ENCODE results near the gene ATG3. TPM values are rescaled to one million over a fixed set of nuclear protein-coding genes. Genes with fewer than 3 reads are reported as not detected.

The ATG3 gene
- total RNA-seq, 6 experiments from 2014 or later = 19.9 to 57.8 (median 27.1) TPM

GRCh38 chr3:112503304-112503972, 58.3 kb downstream of the ATG3 start:
- Histone ChIP-seq H3K27me3 (no peaks in the 10 kb centered on the region), H3K4me3 (no peak overlapping the region), H3K4me1 (no peaks in the 10 kb centered on the region), H3K9me3 (no peaks in the 10 kb centered on the region), H3K36me3 (no peaks in the 10 kb centered on the region), H3K27ac (no peak overlapping the region)
- WGBS (ENCODE audit: insufficient coverage, low coverage, low lambda C conversion rate, missing lambda C conversion rate) = 83% methylated on average over 2 of the region's 4 CpGs
- intact Hi-C loops (cut with DNase I) = no loop called here
- DNase-seq = no peak
- TF ChIP-seq POLR2A (IDR thresholded peaks at IDR 0.05) = no peak
- TF ChIP-seq, protein P1, sequence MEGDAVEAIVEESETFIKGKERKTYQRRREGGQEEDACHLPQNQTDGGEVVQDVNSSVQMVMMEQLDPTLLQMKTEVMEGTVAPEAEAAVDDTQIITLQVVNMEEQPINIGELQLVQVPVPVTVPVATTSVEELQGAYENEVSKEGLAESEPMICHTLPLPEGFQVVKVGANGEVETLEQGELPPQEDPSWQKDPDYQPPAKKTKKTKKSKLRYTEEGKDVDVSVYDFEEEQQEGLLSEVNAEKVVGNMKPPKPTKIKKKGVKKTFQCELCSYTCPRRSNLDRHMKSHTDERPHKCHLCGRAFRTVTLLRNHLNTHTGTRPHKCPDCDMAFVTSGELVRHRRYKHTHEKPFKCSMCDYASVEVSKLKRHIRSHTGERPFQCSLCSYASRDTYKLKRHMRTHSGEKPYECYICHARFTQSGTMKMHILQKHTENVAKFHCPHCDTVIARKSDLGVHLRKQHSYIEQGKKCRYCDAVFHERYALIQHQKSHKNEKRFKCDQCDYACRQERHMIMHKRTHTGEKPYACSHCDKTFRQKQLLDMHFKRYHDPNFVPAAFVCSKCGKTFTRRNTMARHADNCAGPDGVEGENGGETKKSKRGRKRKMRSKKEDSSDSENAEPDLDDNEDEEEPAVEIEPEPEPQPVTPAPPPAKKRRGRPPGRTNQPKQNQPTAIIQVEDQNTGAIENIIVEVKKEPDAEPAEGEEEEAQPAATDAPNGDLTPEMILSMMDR (IDR thresholded peaks at IDR 0.05) = no peak
- no peak for ATAC-seq

- DNase-seq (no peak), ATAC-seq (no peak)
- Histone ChIP-seq H3K4me3 (no peak overlapping the region), H3K27ac (no peak overlapping the region), H3K4me1 (no peaks in the 10 kb centered on the region), H3K36me3 (no peaks in the 10 kb centered on the region), H3K9me3 (no peaks in the 10 kb centered on the region), H3K27me3 (no peaks in the 10 kb centered on the region)
- TF ChIP-seq, protein P1 (IDR thresholded peaks at IDR 0.05) = no peak
- no peak for TF ChIP-seq POLR2A (IDR thresholded peaks at IDR 0.05)
- WGBS (ENCODE audit: insufficient coverage, low coverage, low lambda C conversion rate, missing lambda C conversion rate) = 72% methylated on average over 2 of the region's 2 CpGs
- intact Hi-C loops (cut with DNase I) = no loop called here
Measured at GRCh38 chr3:112500621-112501020, 61.1 kb downstream of the ATG3 start.

DNA sequence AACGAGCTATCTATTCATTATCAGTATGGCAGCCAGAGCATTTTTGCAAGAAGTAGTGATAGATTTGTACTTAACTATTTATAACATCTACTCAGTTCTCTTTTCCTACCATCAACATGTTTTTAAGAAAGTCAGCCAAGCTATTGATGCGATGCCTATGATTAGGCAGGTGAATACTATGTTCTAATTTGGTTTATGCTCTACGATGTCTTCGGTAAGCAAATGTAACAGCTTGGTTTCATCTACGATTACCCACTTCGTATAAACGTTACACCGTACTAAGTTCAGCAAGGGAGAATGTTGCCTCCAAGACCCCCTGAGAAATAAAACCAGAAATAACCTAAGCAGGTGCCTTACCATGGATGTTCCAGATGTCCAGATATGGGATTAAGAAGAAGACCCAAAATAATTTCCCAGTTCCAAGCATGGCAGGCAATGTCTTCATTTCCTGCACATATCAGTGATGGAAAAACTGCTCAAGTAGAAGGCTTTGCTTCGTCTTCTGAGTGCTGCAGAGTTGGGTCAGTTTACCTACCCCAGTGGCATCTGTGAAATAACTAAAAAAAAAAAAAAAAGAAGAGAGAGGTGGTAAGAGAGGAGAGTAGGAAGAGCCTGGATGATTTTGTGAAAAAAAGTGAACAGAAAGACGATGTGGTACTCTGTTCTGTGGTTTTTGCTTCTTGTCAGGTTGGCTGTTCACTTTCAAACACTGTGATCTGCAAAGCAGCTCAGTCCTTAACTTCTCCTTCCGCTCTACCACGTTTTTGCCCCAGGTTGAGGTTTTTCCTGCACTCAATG, 62.6 kb downstream of the ATG3 start, which contains the start of gene BTLA:
TSS of gene BTLA (minus strand) at position 559 of the 798 bp plus-strand sequence. CDS start at position 445, 114 bp downstream.
- Histone ChIP-seq H3K36me3 (no peaks in the 10 kb centered on the region), H3K27me3 (no peaks in the 10 kb centered on the region), H3K4me3 (no peak within 1 kb of the TSS), H3K9me3 (no peaks in the 10 kb centered on the region), H3K4me1 (no peaks in the 10 kb centered on the region), H3K27ac (no peak within 1 kb of the TSS)
- TF ChIP-seq, protein P1 (IDR thresholded peaks at IDR 0.05) = no peak
- TF ChIP-seq POLR2A (IDR thresholded peaks at IDR 0.05) = no peak
- DNase-seq = no peak
- 67% methylated on average over 12 of the region's 12 CpGs for WGBS (ENCODE audit: insufficient coverage, low coverage, low lambda C conversion rate, missing lambda C conversion rate)
- intact Hi-C loops (cut with DNase I) = no loop called here
- ATAC-seq = no peak

DNA sequence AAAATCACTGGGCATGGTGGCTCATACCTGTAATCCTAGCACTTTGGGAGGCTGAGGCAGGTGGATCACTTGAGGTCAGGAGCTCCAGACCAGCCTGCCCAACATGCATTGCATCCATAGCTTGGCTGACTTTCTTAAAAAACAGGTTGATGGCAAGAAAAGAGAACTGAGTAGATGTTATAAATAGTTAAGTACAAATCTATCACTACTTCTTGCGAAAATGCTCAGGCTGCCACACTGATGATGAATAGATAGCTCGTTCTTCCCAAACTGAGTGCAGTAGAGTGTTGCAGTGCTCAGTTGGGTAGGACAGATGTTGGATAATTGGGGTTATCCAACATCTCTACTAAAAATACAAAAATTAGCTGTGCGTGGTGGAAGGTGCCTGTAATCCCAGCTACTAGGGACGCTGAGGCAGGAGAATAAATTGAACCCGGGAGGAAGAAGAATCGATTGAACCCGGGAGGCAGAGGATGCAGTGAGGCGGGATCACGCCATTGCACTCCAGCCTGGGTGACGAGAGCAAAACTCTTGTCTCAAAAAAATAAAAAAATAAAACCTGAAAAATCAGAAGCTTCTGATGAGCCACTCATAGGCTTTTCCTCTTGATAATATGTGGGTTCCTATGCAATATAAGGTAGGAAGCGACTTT, 63.7 kb downstream of the ATG3 start:
- no peak for DNase-seq
- H3K4me3 ChIP-seq = no peak overlapping the region
- ATAC-seq = no peak
- no peaks in the 10 kb centered on the region for H3K9me3 ChIP-seq
- WGBS (ENCODE audit: insufficient coverage, low coverage, low lambda C conversion rate, missing lambda C conversion rate) = 81% methylated on average over 10 of the region's 11 CpGs
- intact Hi-C loops (cut with DNase I) = no loop called here
- H3K27ac ChIP-seq = no peak overlapping the region
- TF ChIP-seq, protein P1 (IDR thresholded peaks at IDR 0.05) = no peak
- TF ChIP-seq POLR2A (IDR thresholded peaks at IDR 0.05) = no peak
- no peaks in the 10 kb centered on the region for H3K36me3 ChIP-seq
- H3K4me1 ChIP-seq = no peaks in the 10 kb centered on the region
- H3K27me3 ChIP-seq = no peaks in the 10 kb centered on the region
